Uterus (tissue), 2 donors: ENCODE results near the gene ARHGEF7.

Experiments
- CTCF ChIP-seq, 4 experiments: fragments of 200-600 bp in 2 of 4; fragments of 450-650 bp in 2 of 4; sonication (generic) in 2 of 4; IDR thresholded peaks; one replicate each; pipeline ENCODE4 v1.5.1; 2016 to 2019; ENCODE audit warnings: antibody characterized with exemption in 4 of 4, mild to moderate bottlenecking in 2 of 4, moderate library complexity in 1 of 4
- POLR2A ChIP-seq, 2 donors: fragments of 450-650 bp; IDR thresholded peaks; one replicate each; pipeline ENCODE4 v1.6.1; 2016; ENCODE audit warnings: antibody characterized with exemption in 2 of 2, mild to moderate bottlenecking in 1 of 2, moderate library complexity in 1 of 2

GRCh38 chr13:111082240-111082639, 32.9 kb upstream of the ARHGEF7 start:
- TF ChIP-seq CTCF (IDR thresholded peaks at IDR 0.05) (no peak), POLR2A (IDR thresholded peaks at IDR 0.05) (no peak)
